K562 (cell line): ENCODE measurements around the gene CSF2. TPM values are rescaled to one million over a fixed set of nuclear protein-coding genes. Genes with fewer than 3 reads are reported as not detected.
A peak's percentile ranks its signal among the peaks of the same experiment; 100 is the strongest.

Experiments
- KAT2B ChIP-seq: IDR thresholded peaks from one replicate; pipeline ENCODE4 v1.6.1; 2012; ENCODE audit warnings: low read depth, mild to moderate bottlenecking, control low read depth, inconsistent platforms, low read length, moderate library complexity
- POLR2AphosphoS5 ChIP-seq: IDR thresholded peaks from 2 replicates; pipeline ENCODE4 v1.6.1; 2011; ENCODE audit warnings: mild to moderate bottlenecking, low read depth, low read length, moderate library complexity; ENCODE audit not compliant: control insufficient read depth, insufficient read depth
- POLR2B ChIP-seq: fragments of 450-650 bp; IDR thresholded peaks from 2 replicates; pipeline ENCODE4 v1.6.1; 2018; ENCODE audit warnings: low read depth; ENCODE audit not compliant: partially characterized antibody
- POLR3A ChIP-seq: IDR thresholded peaks from 2 replicates; pipeline ENCODE4 v1.6.1; 2011; ENCODE audit warnings: borderline replicate concordance, mild to moderate bottlenecking, moderate library complexity; ENCODE audit not compliant: insufficient read length, insufficient read depth; ENCODE audit errors: extremely low read depth
- RUNX1 ChIP-seq: sonication (generic); IDR thresholded peaks from 2 replicates; pipeline ENCODE4 v1.6.1; 2016; ENCODE audit warnings: antibody characterized with exemption, low read depth
- SMARCE1 ChIP-seq: fragments of 450-650 bp; IDR thresholded peaks from 2 replicates; pipeline ENCODE4 v1.7.1; 2016; ENCODE audit warnings: mild to moderate bottlenecking
- SP1 ChIP-seq: sonication (generic); formaldehyde crosslinking; IDR thresholded peaks from 2 replicates; pipeline ENCODE4 v1.8.1; 2022; ENCODE audit warnings: mild to moderate bottlenecking, missing genetic modification reagents
- polyA plus RNA-seq, 8 experiments: library from polyadenylated mRNA; depleted of rRNA in 4 of 8; stranded (reverse) in 5 of 8; unstranded in 3 of 8; fragments of >200 nt; fragmentation: Nextera tagmentation in 2 of 8; fragmentation: Illumina TruSeq in 1 of 8; extraction: Ambion mirVana in 2 of 8; extraction: Trizol in 1 of 8; gene quantifications; 2 replicates each; pipeline versions ENCODE4 v1.2.1 to v1.2.3, GENCODE V29; 2011 to 2014; ENCODE audit warnings: inconsistent platforms in 1 of 8, missing spikeins in 1 of 8
- total RNA-seq, 7 experiments: library from RNA; depleted of rRNA in 6 of 7; stranded (reverse); fragments of >200 nt in 6 of 7; fragmentation: Illumina TruSeq in 2 of 7; extraction: Trizol in 2 of 7; gene quantifications; 2 replicates each; pipeline versions ENCODE4 v1.2.1 to v1.2.3, GENCODE V29; 2011 to 2021; ENCODE audit warnings: low replicate concordance in 1 of 7
- TF ChIP-seq, protein P1 (sequence below): fragments of 250-450 bp; sonication (Bioruptor Pico); IDR thresholded peaks from 2 replicates; pipeline ENCODE4 v1.4.0; 2020
- TF ChIP-seq, protein P2 (sequence below): IDR thresholded peaks from 2 replicates; pipeline ENCODE4 v1.6.1; 2011; ENCODE audit not compliant: insufficient read length; ENCODE audit errors: extremely low read depth
- TF ChIP-seq, protein P3 (sequence below): fragments of 450-650 bp; IDR thresholded peaks from 2 replicates; pipeline ENCODE4 v1.6.1; 2016
- TF ChIP-seq, protein P4 (sequence below): sonication (generic); formaldehyde crosslinking; IDR thresholded peaks from 2 replicates; pipeline ENCODE4 v1.8.0; 2022; ENCODE audit warnings: mild to moderate bottlenecking, missing genetic modification reagents
- TF ChIP-seq, protein P5 (sequence below): fragments of 450-650 bp; IDR thresholded peaks from 2 replicates; pipeline ENCODE4 v1.6.1; 2017; ENCODE audit warnings: antibody characterized with exemption
- TF ChIP-seq, protein P6 (sequence below), 2 experiments: fragments of 200-800 bp in 1 of 2; sonication (Bioruptor generic) in 1 of 2; sonication (generic) in 1 of 2; formaldehyde crosslinking in 1 of 2; IDR thresholded peaks in 1 of 2; conservative IDR thresholded peaks in 1 of 2; 2 replicates each; pipeline versions ENCODE4 v1.5.0 to v1.6.1; 2016 to 2020; ENCODE audit warnings: missing compliant biosample characterization in 1 of 2, missing genetic modification characterization in 1 of 2, missing genetic modification reagents in 1 of 2

CSF2 gene
- total and polyA plus RNA-seq, 9 of the 15 experiments (the other 6 are each of a cell fraction or from before 2014, with no cell fraction given): 0.25 to 0.29 TPM; not detected in 7

DNA sequence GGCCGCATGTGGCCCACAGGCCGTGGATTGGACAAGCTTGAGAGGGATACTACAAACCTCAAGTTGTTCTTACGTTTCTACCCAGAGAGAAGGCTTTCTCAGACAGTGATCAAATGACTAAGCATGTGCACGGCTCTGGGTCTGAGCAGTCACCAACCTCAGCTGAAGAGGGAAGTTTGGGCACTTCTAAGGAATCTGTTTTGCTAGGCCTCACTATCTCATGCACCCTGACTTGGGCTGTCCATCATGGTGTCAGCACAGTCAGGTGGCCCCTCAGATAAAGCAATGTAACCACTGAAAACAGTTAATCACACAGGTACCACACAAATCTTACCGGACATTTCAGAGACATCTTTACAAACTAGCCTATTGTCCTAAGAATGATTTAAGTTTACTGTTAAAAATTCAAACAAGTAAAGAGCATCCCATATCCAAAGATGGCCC lies 24.6 kb downstream of the CSF2 start (continued):
- TF ChIP-seq, protein P1, sequence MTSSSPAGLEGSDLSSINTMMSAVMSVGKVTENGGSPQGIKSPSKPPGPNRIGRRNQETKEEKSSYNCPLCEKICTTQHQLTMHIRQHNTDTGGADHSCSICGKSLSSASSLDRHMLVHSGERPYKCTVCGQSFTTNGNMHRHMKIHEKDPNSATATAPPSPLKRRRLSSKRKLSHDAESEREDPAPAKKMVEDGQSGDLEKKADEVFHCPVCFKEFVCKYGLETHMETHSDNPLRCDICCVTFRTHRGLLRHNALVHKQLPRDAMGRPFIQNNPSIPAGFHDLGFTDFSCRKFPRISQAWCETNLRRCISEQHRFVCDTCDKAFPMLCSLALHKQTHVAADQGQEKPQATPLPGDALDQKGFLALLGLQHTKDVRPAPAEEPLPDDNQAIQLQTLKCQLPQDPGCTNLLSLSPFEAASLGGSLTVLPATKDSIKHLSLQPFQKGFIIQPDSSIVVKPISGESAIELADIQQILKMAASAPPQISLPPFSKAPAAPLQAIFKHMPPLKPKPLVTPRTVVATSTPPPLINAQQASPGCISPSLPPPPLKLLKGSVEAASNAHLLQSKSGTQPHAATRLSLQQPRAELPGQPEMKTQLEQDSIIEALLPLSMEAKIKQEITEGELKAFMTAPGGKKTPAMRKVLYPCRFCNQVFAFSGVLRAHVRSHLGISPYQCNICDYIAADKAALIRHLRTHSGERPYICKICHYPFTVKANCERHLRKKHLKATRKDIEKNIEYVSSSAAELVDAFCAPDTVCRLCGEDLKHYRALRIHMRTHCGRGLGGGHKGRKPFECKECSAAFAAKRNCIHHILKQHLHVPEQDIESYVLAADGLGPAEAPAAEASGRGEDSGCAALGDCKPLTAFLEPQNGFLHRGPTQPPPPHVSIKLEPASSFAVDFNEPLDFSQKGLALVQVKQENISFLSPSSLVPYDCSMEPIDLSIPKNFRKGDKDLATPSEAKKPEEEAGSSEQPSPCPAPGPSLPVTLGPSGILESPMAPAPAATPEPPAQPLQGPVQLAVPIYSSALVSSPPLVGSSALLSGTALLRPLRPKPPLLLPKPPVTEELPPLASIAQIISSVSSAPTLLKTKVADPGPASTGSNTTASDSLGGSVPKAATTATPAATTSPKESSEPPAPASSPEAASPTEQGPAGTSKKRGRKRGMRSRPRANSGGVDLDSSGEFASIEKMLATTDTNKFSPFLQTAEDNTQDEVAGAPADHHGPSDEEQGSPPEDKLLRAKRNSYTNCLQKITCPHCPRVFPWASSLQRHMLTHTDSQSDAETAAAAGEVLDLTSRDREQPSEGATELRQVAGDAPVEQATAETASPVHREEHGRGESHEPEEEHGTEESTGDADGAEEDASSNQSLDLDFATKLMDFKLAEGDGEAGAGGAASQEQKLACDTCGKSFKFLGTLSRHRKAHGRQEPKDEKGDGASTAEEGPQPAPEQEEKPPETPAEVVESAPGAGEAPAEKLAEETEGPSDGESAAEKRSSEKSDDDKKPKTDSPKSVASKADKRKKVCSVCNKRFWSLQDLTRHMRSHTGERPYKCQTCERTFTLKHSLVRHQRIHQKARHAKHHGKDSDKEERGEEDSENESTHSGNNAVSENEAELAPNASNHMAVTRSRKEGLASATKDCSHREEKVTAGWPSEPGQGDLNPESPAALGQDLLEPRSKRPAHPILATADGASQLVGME (CRISPR knock-in tag): 0 out of 2 replicates have a peak, but pooled peaks have one; percentile 71
- TF ChIP-seq, protein P2, sequence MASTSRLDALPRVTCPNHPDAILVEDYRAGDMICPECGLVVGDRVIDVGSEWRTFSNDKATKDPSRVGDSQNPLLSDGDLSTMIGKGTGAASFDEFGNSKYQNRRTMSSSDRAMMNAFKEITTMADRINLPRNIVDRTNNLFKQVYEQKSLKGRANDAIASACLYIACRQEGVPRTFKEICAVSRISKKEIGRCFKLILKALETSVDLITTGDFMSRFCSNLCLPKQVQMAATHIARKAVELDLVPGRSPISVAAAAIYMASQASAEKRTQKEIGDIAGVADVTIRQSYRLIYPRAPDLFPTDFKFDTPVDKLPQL: no peak
- TF ChIP-seq SMARCE1 (peak; percentile 97), SP1 (CRISPR knock-in tag) (0 out of 2 replicates have a peak, but pooled peaks have one; percentile 45), RUNX1 (peak; percentile 95), POLR3A (no peak), POLR2B (no peak), KAT2B (no peak), POLR2AphosphoS5 (peak; percentile 99)
- TF ChIP-seq, protein P3, sequence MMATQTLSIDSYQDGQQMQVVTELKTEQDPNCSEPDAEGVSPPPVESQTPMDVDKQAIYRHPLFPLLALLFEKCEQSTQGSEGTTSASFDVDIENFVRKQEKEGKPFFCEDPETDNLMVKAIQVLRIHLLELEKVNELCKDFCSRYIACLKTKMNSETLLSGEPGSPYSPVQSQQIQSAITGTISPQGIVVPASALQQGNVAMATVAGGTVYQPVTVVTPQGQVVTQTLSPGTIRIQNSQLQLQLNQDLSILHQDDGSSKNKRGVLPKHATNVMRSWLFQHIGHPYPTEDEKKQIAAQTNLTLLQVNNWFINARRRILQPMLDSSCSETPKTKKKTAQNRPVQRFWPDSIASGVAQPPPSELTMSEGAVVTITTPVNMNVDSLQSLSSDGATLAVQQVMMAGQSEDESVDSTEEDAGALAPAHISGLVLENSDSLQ: peak; percentile 97
- TF ChIP-seq, protein P4, sequence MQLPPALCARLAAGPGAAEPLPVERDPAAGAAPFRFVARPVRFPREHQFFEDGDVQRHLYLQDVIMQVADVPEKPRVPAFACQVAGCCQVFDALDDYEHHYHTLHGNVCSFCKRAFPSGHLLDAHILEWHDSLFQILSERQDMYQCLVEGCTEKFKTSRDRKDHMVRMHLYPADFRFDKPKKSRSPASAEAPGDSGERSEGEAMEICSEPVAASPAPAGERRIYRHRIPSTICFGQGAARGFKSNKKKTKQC (CRISPR knock-in tag): no peak
- TF ChIP-seq, protein P5, sequence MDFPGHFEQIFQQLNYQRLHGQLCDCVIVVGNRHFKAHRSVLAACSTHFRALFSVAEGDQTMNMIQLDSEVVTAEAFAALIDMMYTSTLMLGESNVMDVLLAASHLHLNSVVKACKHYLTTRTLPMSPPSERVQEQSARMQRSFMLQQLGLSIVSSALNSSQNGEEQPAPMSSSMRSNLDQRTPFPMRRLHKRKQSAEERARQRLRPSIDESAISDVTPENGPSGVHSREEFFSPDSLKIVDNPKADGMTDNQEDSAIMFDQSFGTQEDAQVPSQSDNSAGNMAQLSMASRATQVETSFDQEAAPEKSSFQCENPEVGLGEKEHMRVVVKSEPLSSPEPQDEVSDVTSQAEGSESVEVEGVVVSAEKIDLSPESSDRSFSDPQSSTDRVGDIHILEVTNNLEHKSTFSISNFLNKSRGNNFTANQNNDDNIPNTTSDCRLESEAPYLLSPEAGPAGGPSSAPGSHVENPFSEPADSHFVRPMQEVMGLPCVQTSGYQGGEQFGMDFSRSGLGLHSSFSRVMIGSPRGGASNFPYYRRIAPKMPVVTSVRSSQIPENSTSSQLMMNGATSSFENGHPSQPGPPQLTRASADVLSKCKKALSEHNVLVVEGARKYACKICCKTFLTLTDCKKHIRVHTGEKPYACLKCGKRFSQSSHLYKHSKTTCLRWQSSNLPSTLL: no peak
- TF ChIP-seq, protein P6, sequence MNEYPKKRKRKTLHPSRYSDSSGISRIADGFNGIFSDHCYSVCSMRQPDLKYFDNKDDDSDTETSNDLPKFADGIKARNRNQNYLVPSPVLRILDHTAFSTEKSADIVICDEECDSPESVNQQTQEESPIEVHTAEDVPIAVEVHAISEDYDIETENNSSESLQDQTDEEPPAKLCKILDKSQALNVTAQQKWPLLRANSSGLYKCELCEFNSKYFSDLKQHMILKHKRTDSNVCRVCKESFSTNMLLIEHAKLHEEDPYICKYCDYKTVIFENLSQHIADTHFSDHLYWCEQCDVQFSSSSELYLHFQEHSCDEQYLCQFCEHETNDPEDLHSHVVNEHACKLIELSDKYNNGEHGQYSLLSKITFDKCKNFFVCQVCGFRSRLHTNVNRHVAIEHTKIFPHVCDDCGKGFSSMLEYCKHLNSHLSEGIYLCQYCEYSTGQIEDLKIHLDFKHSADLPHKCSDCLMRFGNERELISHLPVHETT (CRISPR knock-in tag; conservative IDR thresholded peaks at IDR 0.05 in 1 of 2, IDR thresholded peaks at IDR 0.05 in 1 of 2): peak in 1 of 2 experiments; percentile 89; a peak in 2 of 4 replicates
